Neural cell (in vitro differentiated cells): ENCODE measurements around the gene ZBTB7C.

ENCODE experiments used
- CTCF ChIP-seq: fragments of 450-650 bp; IDR thresholded peaks from 2 replicates; pipeline ENCODE4 v1.5.1; 2014; ENCODE audit warnings: antibody characterized with exemption, mild to moderate bottlenecking, moderate library complexity; ENCODE audit not compliant: poor library complexity, severe bottlenecking
- EP300 ChIP-seq: fragments of 450-650 bp; conservative IDR thresholded peaks from 2 replicates; pipeline ENCODE4 v1.6.1; 2014; ENCODE audit warnings: antibody characterized with exemption, mild to moderate bottlenecking, moderate library complexity; ENCODE audit not compliant: poor library complexity, severe bottlenecking
- EZH2 ChIP-seq: fragments of 200-600, 300-800 bp; shearing (Covaris generic), sonication (generic); IDR thresholded peaks from 2 replicates; pipeline ENCODE4 v1.6.1; 2014; ENCODE audit warnings: antibody characterized with exemption, low read length, borderline replicate concordance, mild to moderate bottlenecking; ENCODE audit not compliant: insufficient read depth, poor library complexity, severe bottlenecking
- RAD21 ChIP-seq: fragments of 450-650 bp; conservative IDR thresholded peaks from 2 replicates; pipeline ENCODE4 v1.6.1; 2014; ENCODE audit warnings: antibody characterized with exemption, mild to moderate bottlenecking, moderate library complexity
- REST ChIP-seq: IDR thresholded peaks from 2 replicates; pipeline ENCODE4 v1.6.1; 2012; ENCODE audit warnings: borderline replicate concordance

- TF ChIP-seq RAD21 (no peak), CTCF (no peak), EZH2 (no peak), EP300 (no peak), REST (no peak)
These were observed 309.6 kb downstream of the ZBTB7C start for GRCh38 chr18:48099481-48100164.
